HEK293 (cell line): Measurements from ENCODE around the gene EFCAB14.

Experiments used
- EGR2 ChIP-seq: fragments of 450-650 bp; formaldehyde crosslinking; IDR thresholded peaks from 2 replicates; pipeline ENCODE4 v1.5.1; 2016; ENCODE audit warnings: low read depth, missing biosample characterization, missing genetic modification characterization
- GLIS2 ChIP-seq: fragments of 450-650 bp; formaldehyde crosslinking; IDR thresholded peaks from 2 replicates; pipeline ENCODE4 v1.5.1; 2016; ENCODE audit warnings: missing biosample characterization, missing genetic modification characterization
- PRDM4 ChIP-seq: fragments of 450-650 bp; formaldehyde crosslinking; IDR thresholded peaks from 2 replicates; pipeline ENCODE4 v1.5.1; 2017; ENCODE audit warnings: missing biosample characterization, missing genetic modification characterization
- RBAK ChIP-seq: fragments of 450-650 bp; formaldehyde crosslinking; IDR thresholded peaks from 2 replicates; pipeline ENCODE4 v1.5.1; 2016; ENCODE audit warnings: missing biosample characterization, missing genetic modification characterization
- SP7 ChIP-seq: fragments of 450-650 bp; formaldehyde crosslinking; IDR thresholded peaks from 2 replicates; pipeline ENCODE4 v1.5.1; 2016; ENCODE audit warnings: missing biosample characterization, missing genetic modification characterization
- YY1 ChIP-seq: fragments of 450-650 bp; formaldehyde crosslinking; IDR thresholded peaks from 2 replicates; pipeline ENCODE4 v1.5.1; 2018; ENCODE audit warnings: missing biosample characterization, missing genetic modification characterization
- ZBTB10 ChIP-seq: fragments of 450-650 bp; formaldehyde crosslinking; IDR thresholded peaks from 2 replicates; pipeline ENCODE4 v1.5.1; 2016; ENCODE audit warnings: missing biosample characterization, missing genetic modification characterization
- ZFHX2 ChIP-seq: fragments of 450-650 bp; formaldehyde crosslinking; conservative IDR thresholded peaks from 2 replicates; pipeline ENCODE4 v1.5.1; 2016; ENCODE audit warnings: missing biosample characterization, missing genetic modification characterization
- ZNF132 ChIP-seq: fragments of 450-650 bp; formaldehyde crosslinking; IDR thresholded peaks from 2 replicates; pipeline ENCODE4 v1.5.1; 2017; ENCODE audit warnings: missing biosample characterization, missing genetic modification characterization, borderline replicate concordance
- ZNF148 ChIP-seq: fragments of 450-650 bp; formaldehyde crosslinking; IDR thresholded peaks from 2 replicates; pipeline ENCODE4 v1.5.0; 2017; ENCODE audit warnings: missing biosample characterization, missing genetic modification characterization, borderline replicate concordance
- ZNF184 ChIP-seq: fragments of 450-650 bp; IDR thresholded peaks from 2 replicates; pipeline ENCODE4 v1.5.1; 2018; ENCODE audit warnings: missing biosample characterization, mild to moderate bottlenecking, missing genetic modification characterization
- ZNF2 ChIP-seq: fragments of 450-650 bp; formaldehyde crosslinking; IDR thresholded peaks from 2 replicates; pipeline ENCODE4 v1.5.1; 2016; ENCODE audit warnings: missing biosample characterization, missing genetic modification characterization
- ZNF24 ChIP-seq: fragments of 450-650 bp; formaldehyde crosslinking; IDR thresholded peaks from 2 replicates; pipeline ENCODE4 v1.5.1; 2016; ENCODE audit warnings: missing biosample characterization, missing genetic modification characterization
- ZNF248 ChIP-seq: fragments of 450-650 bp; formaldehyde crosslinking; IDR thresholded peaks from 2 replicates; pipeline ENCODE4 v1.5.1; 2017; ENCODE audit warnings: missing biosample characterization, missing genetic modification characterization
- ZNF362 ChIP-seq: fragments of 450-650 bp; formaldehyde crosslinking; IDR thresholded peaks from 2 replicates; pipeline ENCODE4 v1.5.1; 2016; ENCODE audit warnings: missing biosample characterization, missing genetic modification characterization
- ZNF488 ChIP-seq: fragments of 450-650 bp; formaldehyde crosslinking; IDR thresholded peaks from 2 replicates; pipeline ENCODE4 v1.5.1; 2016; ENCODE audit warnings: missing biosample characterization, missing genetic modification characterization
- ZNF518A ChIP-seq: fragments of 450-650 bp; formaldehyde crosslinking; conservative IDR thresholded peaks from 2 replicates; pipeline ENCODE4 v1.5.1; 2016; ENCODE audit warnings: low read depth, missing biosample characterization, missing genetic modification characterization
- ZNF529 ChIP-seq: fragments of 450-650 bp; formaldehyde crosslinking; IDR thresholded peaks from 2 replicates; pipeline ENCODE4 v1.5.1; 2017; ENCODE audit warnings: missing genetic modification characterization, missing biosample characterization; ENCODE audit not compliant: insufficient replicate concordance
- ZNF530 ChIP-seq: fragments of 450-650 bp; formaldehyde crosslinking; IDR thresholded peaks from 2 replicates; pipeline ENCODE4 v1.5.1; 2016; ENCODE audit warnings: low read depth, missing biosample characterization, missing genetic modification characterization
- ZNF555 ChIP-seq: fragments of 450-650 bp; formaldehyde crosslinking; conservative IDR thresholded peaks from 2 replicates; pipeline ENCODE4 v1.5.1; 2017; ENCODE audit warnings: missing biosample characterization, mild to moderate bottlenecking, missing genetic modification characterization, inconsistent platforms
- ZNF596 ChIP-seq: fragments of 450-650 bp; IDR thresholded peaks from 2 replicates; pipeline ENCODE4 v1.5.0; 2018; ENCODE audit warnings: missing biosample characterization, mild to moderate bottlenecking, missing genetic modification characterization, moderate library complexity
- ZNF621 ChIP-seq: fragments of 450-650 bp; formaldehyde crosslinking; IDR thresholded peaks from 2 replicates; pipeline ENCODE4 v1.5.1; 2017; ENCODE audit warnings: missing biosample characterization, missing genetic modification characterization
- ZNF626 ChIP-seq: fragments of 450-650 bp; sonication (Bioruptor Pico); formaldehyde crosslinking; IDR thresholded peaks from 2 replicates; pipeline ENCODE4 v1.5.1; 2018; ENCODE audit warnings: missing biosample characterization, missing genetic modification characterization, inconsistent platforms
- ZNF837 ChIP-seq: fragments of 450-650 bp; formaldehyde crosslinking; IDR thresholded peaks from 2 replicates; pipeline ENCODE4 v1.5.1; 2016; ENCODE audit warnings: missing biosample characterization, missing genetic modification characterization
- ZSCAN23 ChIP-seq: fragments of 450-650 bp; formaldehyde crosslinking; IDR thresholded peaks from 2 replicates; pipeline ENCODE4 v1.5.1; 2016; ENCODE audit warnings: missing biosample characterization, missing genetic modification characterization

Gene EFCAB14

GRCh38 chr1:46724991-46725735 lies 6.2 kb upstream of the EFCAB14 start (continued):
- TF ChIP-seq ZNF596 (no peak), SP7 (tag by site-specific recombination) (peak; percentile 53; the same call in 1 of the 2 replicates), ZNF488 (no peak), ZNF2 (tag by site-specific recombination) (peak; percentile 93), ZNF626 (tag by site-specific recombination) (no peak), ZNF132 (no peak), ZNF248 (tag by site-specific recombination) (no peak), ZBTB10 (no peak), ZNF148 (no peak), ZFHX2 (tag by site-specific recombination) (no peak), ZNF518A (tag by site-specific recombination) (no peak), ZNF555 (tag by site-specific recombination) (no peak), GLIS2 (tag by site-specific recombination) (no peak), ZNF184 (tag by site-specific recombination) (no peak), EGR2 (tag by site-specific recombination) (no peak), PRDM4 (tag by site-specific recombination) (no peak), RBAK (tag by site-specific recombination) (no peak), YY1 (tag by site-specific recombination) (no peak), ZNF24 (peak; percentile 73; the same call in 1 of the 2 replicates), ZNF530 (no peak), ZNF837 (tag by site-specific recombination) (no peak), ZNF362 (tag by site-specific recombination) (no peak), ZNF621 (no peak), ZSCAN23 (tag by site-specific recombination) (no peak), ZNF529 (tag by site-specific recombination) (no peak)
